ENCODE data around the gene CLIP1.

DNA sequence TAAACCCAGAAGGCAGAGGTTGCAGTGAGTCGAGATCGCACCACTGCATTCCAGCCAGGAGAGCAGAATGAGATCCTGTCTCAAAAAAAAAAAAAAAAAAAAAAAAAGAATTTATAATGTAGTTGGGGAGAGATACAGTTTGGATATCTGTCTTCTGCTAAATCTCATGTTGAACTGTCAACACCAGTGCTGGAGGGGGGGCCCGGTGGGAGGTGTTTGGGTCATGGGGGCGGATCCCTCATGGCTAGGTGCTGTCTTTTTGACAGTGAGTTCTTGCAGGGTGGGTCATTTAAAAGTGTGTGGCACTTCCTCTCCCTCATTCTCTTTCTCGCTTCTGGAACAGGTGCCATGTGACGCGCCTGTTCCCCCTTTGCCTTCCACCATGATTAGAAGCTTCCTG, 32.8 kb downstream of the CLIP1 start:
- TF ChIP-seq CTCF (IDR thresholded peaks at IDR 0.05): no peak
- no peak for TF ChIP-seq POLR2A (IDR thresholded peaks at IDR 0.05)

Data from Peyer's patch (tissue), 4 donors.